Dedifferentiated amniotic fluid mesenchymal stem cell (primary cell): ENCODE results near the gene DENND2C.

ENCODE experiments used
- DNase-seq: peaks from one replicate; pipeline ENCODE4 v3.0.0-alpha.2; 2016; ENCODE audit errors: extremely low spot score

DENND2C gene

DNA sequence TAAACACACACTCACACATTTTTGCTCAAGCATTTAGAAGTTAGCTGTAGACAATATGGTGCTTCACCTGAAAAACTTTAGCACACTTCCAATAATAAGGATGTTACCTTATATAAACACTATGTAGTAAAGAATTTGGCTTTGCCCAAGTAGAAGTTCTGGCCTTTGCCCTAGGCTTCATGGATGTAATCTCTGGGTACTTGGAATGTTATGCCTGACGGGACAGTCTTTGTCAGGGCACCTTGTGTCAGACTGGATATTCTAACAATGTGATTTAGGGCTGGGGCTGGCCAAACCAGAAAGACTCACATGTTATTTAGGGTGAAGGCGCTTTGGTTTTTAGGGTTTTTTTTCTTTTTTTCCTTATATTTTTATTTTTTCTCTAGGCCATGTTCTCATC is 124.1 kb downstream of the DENND2C start:
- no peak for DNase-seq

DNA sequence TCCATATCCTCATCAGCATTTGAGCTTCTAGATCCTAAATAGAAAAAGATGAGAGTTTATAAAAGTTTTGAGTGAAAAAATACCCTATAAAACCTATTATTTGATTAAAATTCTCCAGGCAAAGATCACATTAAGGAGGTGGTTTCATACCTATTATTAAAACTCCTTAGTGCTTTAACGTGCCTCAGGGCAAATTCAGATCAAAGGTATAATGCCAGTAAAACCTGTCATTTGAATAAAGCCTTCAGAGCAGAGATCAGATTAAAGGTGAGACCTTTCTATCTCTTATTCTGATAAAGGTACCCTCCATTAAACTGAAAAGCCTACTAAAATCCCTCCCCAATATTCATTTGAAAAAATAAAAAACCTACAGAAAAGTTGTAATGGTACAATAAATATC is 124.5 kb downstream of the DENND2C start:
- no peak for DNase-seq

DNA sequence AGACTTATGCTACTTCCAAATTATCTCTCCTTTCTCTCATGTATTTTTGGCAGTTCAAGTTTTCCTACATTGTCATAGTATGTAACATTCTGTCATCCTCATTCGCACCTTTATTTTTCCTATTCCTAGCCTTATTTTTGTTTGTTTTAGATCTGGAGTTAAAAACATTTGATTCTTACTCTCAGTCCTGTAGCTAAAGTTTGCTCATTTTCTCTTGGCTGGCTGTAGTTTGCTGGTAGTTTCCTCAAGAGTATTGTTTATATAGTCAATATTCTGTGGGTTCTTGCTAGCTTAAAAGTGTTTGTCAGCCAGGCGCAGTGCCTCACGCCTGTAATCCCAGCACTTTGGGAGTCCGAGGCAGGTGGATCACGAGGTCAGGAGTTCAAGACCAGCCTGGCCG is 129.0 kb downstream of the DENND2C start:
- DNase-seq: no peak

DNA sequence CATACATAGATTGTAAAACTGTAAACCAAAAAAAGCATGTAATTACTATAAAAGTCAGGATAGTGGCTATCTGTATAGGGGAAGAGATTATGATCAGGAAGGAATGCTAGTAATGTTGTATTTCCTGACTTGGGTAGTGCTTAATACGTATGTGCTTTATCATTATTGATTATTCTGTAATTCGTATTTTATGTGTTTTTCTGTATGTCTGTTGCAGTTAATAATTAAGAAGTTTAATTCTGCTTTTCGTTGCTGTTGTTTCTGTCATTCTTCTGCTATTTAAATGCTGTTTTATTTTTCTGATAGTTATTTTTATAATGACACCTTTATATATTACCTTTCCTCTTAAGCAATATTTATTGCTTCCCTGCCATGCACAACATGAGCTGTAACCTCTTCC is 129.6 kb downstream of the DENND2C start:
- DNase-seq: no peak

DNA sequence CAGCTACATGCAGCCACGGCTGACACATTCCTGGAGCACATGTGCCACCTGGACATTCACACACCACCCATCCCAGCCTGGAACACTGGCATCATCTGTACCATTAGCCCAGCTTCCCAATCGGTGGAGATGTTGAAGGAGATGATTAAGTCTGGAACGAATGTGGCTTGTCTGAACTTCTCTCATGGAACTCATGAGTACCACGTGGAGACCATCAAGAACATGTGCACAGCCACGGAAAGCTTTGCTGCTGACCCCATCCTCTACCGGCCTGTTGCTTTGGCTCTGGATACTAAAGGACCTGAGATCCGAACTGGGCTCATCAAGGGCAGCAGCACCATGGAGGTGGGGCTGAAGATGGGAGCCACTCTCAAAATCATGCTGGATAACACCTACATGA is 133.8 kb downstream of the DENND2C start:
- no peak for DNase-seq

DNA sequence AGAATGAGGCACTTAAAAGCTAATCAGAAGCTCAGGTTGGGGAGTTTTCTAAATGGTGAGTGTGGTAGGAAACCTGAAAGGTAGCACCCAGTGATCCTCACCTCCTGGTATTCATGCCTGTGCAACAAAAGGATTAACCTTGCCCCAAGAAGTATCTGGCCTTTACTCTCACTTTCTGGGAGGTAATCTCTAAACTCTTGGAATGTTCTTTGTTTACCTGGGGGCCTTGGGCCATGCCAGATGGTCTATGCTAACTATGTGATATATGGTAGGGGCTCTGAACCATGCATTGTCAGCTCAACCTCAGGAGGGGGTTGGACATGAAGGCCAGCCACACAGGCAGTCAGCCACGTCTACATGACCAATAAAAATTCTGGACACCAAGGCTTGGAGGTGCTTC is 134.4 kb downstream of the DENND2C start:
- DNase-seq: no peak
